Cardiac muscle cell (in vitro differentiated cells and primary cell): ENCODE measurements around the gene ENPP6. TPM values are rescaled to one million over a fixed set of nuclear protein-coding genes. Genes with fewer than 3 reads are reported as not detected.

Experiments used
- DNase-seq, 2 donors: peaks; one replicate each; pipeline versions ENCODE4 v3.0.0 to v3.0.0-alpha.2; 2010 to 2017; ENCODE audit warnings: low read depth in 1 of 2, low spot score in 1 of 2
- H3K27ac ChIP-seq: fragments of 200-600 bp; sonication (generic); 2 replicates; pipeline ENCODE4 v1.5.1; 2016
- H3K27me3 ChIP-seq: fragments of 200-600 bp; sonication (generic); 2 replicates; pipeline ENCODE4 v1.6.0; 2016; ENCODE audit warnings: control low read depth
- H3K36me3 ChIP-seq: fragments of 200-600 bp; sonication (generic); 2 replicates; pipeline ENCODE4 v1.5.1; 2016; ENCODE audit warnings: control low read depth
- H3K4me1 ChIP-seq: fragments of 200-600 bp; sonication (generic); 2 replicates; pipeline ENCODE4 v1.8.1; 2017; ENCODE audit warnings: low read depth, mild to moderate bottlenecking, mixed run types
- H3K4me3 ChIP-seq: fragments of 200-600 bp; sonication (generic); 2 replicates; pipeline ENCODE4 v1.5.1; 2016; ENCODE audit warnings: mild to moderate bottlenecking
- H3K9me3 ChIP-seq: fragments of 200-600 bp; sonication (generic); 2 replicates; pipeline ENCODE4 v1.5.1; 2017; ENCODE audit warnings: low read depth, mild to moderate bottlenecking, control low read depth
- polyA plus RNA-seq: library from polyadenylated mRNA; unstranded; fragments of >200 nt; fragmentation: Nextera tagmentation; extraction: Ambion mirVana; gene quantifications from 2 replicates; pipeline ENCODE4 v1.2.1, GENCODE V29; 2016
- total RNA-seq: library from RNA; depleted of rRNA; stranded (reverse); fragments of >200 nt; gene quantifications from 2 replicates; pipeline ENCODE4 v1.2.3, GENCODE V29; 2016
- TF ChIP-seq, protein P1 (sequence below): IDR thresholded peaks from 2 replicates; pipeline ENCODE4 v1.5.1; 2012; ENCODE audit warnings: low read depth, mild to moderate bottlenecking, low read length

ENPP6 gene
- total RNA-seq (not detected in 2 replicates), polyA plus RNA-seq (not detected in 2 replicates)

DNA sequence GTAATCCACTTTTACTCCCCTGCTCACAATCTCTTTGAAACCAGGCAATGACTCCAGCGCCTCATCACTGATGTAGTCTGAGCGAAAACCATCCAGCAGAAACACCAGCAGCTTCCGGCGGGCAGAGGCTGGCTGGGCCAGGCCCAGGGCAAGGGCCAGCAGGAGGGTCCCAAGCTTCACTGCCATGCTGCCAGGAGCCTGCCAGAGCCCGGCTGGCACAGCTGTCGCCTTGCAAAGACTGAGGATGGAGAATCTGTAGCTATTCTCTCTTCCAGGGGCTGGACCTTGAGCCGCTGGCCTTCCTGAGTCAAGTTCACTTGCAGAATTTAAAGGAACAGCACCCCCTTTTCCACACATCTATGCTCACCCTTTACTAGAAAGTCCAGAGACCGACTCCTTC lies at the start of gene ENPP6:
Gene ENPP6, minus strand, starts transcription at position 240 of the 400 bp plus-strand sequence. Its CDS starts 54 bp downstream, at position 186.
- Histone ChIP-seq H3K4me3 (no peak within 1 kb of the TSS), H3K36me3 (no peaks in the 10 kb centered on the region), H3K27ac (no peak within 1 kb of the TSS), H3K4me1 (peaks cover 10% of the 10 kb centered on the region), H3K27me3 (no peaks in the 10 kb centered on the region), H3K9me3 (no peaks in the 10 kb centered on the region)
- DNase-seq, result no peak
- TF ChIP-seq, protein P1, sequence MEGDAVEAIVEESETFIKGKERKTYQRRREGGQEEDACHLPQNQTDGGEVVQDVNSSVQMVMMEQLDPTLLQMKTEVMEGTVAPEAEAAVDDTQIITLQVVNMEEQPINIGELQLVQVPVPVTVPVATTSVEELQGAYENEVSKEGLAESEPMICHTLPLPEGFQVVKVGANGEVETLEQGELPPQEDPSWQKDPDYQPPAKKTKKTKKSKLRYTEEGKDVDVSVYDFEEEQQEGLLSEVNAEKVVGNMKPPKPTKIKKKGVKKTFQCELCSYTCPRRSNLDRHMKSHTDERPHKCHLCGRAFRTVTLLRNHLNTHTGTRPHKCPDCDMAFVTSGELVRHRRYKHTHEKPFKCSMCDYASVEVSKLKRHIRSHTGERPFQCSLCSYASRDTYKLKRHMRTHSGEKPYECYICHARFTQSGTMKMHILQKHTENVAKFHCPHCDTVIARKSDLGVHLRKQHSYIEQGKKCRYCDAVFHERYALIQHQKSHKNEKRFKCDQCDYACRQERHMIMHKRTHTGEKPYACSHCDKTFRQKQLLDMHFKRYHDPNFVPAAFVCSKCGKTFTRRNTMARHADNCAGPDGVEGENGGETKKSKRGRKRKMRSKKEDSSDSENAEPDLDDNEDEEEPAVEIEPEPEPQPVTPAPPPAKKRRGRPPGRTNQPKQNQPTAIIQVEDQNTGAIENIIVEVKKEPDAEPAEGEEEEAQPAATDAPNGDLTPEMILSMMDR, result no peak

GRCh38 chr4:184267206-184267608 lies 49.5 kb upstream of the ENPP6 start:
- Histone ChIP-seq H3K36me3 (no peaks in the 10 kb centered on the region), H3K4me3 (no peak overlapping the region), H3K27me3 (no peaks in the 10 kb centered on the region), H3K9me3 (no peaks in the 10 kb centered on the region), H3K27ac (no peak overlapping the region), H3K4me1 (no peaks in the 10 kb centered on the region)
- no peak for DNase-seq
- TF ChIP-seq, protein P1, result no peak

GRCh38 chr4:184265546-184266351 lies 48.1 kb upstream of the ENPP6 start:
- no peaks in the 10 kb centered on the region for H3K27me3 ChIP-seq
- H3K9me3 ChIP-seq, result no peaks in the 10 kb centered on the region
- H3K36me3 ChIP-seq, result no peaks in the 10 kb centered on the region
- TF ChIP-seq, protein P1, result no peak
- no peak overlapping the region for H3K27ac ChIP-seq
- peak in 1 of 2 donors; percentile 38 for DNase-seq
- no peak overlapping the region for H3K4me3 ChIP-seq
- H3K4me1 ChIP-seq, result no peaks in the 10 kb centered on the region

DNA sequence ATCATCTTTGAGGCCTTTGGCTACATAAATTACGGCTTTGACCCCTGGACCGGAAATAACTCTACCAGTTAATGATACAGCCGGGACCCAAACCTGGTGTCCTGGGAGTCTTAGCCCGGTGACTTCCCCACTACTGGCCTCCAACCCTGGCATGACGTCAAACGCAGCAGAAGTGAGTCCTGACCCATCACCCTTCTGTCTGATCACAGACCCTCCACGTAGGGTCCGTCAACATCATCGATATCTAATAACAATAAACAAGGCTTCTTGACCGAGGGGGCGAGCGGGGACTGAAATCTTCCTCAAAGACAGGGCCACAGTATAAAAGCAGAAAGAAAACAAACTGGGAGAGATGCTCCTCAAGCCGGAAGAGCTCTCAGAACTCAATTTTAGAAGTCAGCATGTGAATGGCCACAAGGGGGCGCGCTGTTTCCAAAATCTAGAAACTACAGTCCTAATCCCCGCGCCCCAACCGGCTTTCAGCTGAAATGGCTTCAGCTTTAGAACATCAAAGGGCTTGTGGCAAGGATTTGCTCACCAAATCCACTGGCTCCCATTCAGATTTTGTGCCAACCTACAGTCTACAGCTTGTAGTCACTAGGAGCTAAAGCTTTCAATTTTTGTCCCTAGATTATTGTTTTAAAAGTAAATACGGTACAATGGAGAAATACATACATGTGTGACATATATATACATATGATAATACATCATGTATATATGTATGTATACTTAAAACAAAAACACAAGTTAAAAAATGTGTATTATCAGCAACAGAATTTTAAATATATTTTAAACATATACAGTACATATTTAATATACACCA lies 46.4 kb upstream of the ENPP6 start:
- no peaks in the 10 kb centered on the region for H3K36me3 ChIP-seq

DNA sequence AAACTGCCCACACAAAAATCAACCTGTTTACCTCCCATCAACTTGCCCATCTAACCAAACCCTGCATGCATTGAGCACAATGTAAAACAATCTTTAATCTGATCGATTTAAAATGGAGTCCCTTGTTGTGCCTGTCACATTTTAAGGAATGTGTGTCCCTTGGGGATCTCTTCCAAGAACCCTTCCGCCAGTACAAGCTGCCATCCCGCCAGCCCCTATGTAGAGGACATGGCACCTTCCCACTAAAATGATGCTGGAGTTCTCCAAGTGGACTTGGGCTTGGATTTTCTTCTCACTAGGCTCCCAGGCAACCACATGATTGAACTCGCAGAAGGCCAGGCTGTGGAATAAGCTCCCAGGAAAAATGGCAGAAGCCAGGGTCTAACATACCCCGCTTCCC lies 45.8 kb upstream of the ENPP6 start:
- Histone ChIP-seq H3K27me3 (no peaks in the 10 kb centered on the region), H3K36me3 (no peaks in the 10 kb centered on the region), H3K9me3 (no peaks in the 10 kb centered on the region), H3K27ac (no peak overlapping the region), H3K4me3 (no peak overlapping the region), H3K4me1 (no peaks in the 10 kb centered on the region)
- no peak for DNase-seq
- TF ChIP-seq, protein P1, result no peak

More for the DNA sequence above, 46.4 kb upstream of the ENPP6 start:
- no peaks in the 10 kb centered on the region for H3K9me3 ChIP-seq
- no peak overlapping the region for H3K27ac ChIP-seq
- peak; percentile 95 to 96 for DNase-seq
- no peaks in the 10 kb centered on the region for H3K27me3 ChIP-seq
- TF ChIP-seq, protein P1, result peak; percentile 82
- no peaks in the 10 kb centered on the region for H3K4me1 ChIP-seq
- H3K4me3 ChIP-seq, result no peak overlapping the region
